A549 treated with AZD2906 at 1 μM for 4 hours (cell line): ENCODE measurements around the gene PIR. TPM values are rescaled to one million over a fixed set of nuclear protein-coding genes. Genes with fewer than 3 reads are reported as not detected.

ENCODE experiments used
- total RNA-seq: library from RNA; stranded (reverse); fragments of 200-300 nt; extraction: Qiagen RNA extraction; gene quantifications from 5 replicates; pipeline ENCODE4 v1.2.3, GENCODE V29; 2022

The PIR gene
- 46.0 to 53.7 TPM (median 50.8 TPM) in 5 replicates for total RNA-seq

DNA sequence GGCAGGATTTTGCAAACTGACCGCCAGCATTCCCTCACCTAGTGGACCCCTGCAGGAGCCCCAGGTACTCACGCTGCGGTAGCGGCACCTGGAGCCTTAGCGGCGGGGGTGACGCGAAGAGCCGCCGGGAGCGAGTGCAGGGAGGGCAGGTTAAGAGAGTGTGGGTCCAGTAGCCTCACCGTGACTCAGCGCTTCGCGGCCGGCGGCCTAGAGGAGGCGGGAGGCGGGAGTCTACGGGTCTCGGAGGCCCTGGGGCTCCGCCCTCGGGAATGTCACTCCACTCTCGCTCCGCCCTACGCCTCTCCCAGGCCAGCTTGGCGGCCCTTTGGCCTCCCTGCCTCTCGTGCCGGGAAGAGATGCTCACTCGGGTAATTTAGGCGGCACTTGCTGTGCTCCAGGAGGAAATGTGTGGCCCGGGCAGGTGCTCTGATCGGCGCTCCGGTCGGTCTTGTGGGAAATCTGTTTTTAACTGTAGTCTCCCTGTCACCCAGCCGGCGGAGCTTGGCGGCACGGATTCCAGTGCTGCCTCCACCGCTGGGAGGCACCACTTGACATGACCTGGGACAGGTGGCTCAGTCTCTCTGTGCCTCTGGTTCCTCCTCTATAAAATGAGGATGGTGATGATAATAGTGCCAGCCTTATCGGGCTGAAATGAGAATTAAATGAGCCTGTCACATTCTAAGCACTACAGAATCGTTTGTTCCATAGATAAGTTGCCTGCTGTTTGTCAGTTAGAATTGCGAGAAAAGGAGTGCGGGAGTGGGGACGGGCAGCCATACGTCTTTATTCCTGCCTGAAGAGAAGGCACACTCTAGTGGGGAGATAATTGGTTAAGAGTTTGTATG is at the start of gene PIR:
PIR (minus strand) TSS at position 216 of the 845 bp plus-strand sequence. CDS start 2,076 bp downstream, outside the sequence.

DNA sequence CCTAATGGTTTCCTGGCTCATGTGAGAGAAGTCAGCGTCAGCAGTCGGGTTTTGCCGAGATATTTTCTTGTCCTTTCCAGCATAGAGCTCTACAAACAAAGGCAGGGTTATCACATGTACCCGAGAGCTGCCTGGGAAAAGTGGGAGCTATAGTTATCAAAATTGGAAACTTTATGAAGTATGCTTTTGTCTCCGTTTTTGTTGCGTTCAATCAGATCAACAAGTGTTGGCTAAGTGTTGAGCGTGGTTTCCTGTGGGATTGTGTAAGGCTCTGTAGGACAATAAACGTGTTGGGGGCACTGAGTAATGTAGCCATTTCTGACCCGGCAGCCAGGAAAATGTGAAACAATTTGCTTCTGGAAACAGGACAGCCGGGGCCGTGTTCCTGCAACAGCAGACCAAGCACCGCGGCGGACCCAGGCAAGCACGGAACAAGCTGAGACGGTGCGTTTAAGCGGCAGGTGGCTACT is 7.4 kb upstream of the PIR start, which contains the start of gene BMX:
BMX (plus strand) TSS at position 311 of the 470 bp plus-strand sequence. CDS start 7,547 bp downstream, outside the sequence.

DNA sequence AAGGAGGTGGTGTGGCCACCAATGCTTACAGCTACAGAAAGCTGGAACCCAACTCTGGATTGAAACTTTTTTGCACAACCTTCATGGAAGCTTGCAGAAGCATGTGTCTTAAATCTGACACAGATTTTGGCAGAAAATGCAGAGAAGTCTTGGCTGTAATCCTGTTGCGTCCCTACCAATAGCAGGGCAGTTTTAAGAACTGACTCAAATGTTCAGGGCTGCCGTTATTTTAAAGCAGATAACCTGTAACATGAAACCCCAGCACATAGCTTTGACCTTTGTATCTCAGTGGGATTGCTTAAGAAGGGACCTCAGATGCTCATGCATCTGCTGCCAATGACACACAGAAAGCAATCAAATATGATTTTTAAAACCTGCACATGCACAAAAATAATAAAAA is 108.8 kb downstream of the PIR start, which contains the start of gene VEGFD:
VEGFD (minus strand) TSS at position 110 of the 400 bp plus-strand sequence. CDS start 467 bp downstream, outside the sequence.

DNA sequence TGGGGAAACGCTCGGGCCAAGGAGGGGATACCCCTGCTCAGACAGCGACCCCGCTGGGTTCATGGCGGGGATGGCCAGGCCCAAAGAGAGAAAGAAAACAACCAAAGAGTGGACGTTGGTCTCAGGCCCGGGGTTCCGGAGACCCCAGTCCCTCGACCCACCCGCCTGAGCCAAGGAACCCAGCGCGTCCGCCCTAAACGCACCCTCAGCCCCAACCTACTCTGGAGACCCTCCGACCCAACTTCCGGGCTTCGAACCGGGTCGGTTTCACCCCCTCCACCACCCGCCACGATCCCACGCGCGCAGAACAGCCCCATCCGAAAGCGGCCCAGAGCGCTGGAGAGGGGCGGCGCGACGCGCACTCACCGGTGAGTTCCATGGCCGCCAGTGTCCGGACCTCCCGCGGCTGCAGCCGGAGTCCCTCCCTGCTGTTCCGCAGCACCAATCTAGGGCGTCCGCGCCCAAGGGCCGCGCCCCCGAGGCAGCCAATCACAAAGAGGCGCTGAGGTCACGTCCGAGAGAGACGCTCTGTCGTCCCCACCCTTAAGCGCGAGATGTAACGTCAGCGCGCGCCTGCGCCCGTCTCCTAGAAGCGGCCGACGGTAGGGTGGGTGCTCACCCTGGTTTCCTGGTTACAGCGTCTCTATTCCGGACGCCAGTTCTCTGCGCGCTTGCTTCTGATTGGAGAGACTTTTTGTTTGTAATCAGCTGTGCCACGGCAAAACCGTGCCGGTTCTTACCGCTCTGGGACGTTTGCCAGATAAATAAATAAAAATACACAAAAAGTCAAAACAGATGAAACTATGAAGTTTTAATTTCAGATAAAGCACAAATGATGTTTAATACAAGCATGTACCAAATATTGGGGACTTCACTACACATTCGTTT is 157.8 kb downstream of the PIR start, which contains the start of gene PIGA:
PIGA (minus strand) TSS at position 389 of the 888 bp plus-strand sequence. CDS start 3,593 bp downstream, outside the sequence.

Other genes with a start within 250 kb of the PIR start
- 20.2 to 26.5 TPM (median 21.5 TPM) in 5 replicates for gene ASB9, start 223.2 kb downstream of the PIR start, total RNA-seq
- not detected in 5 replicates for gene ASB11, start 177.7 kb downstream of the PIR start, total RNA-seq
- gene PIGA, start 157.8 kb downstream of the PIR start, total RNA-seq: 8.0 to 12.0 TPM (median 8.7 TPM) in 5 replicates
- 0.09 to 0.77 TPM (median 0.24 TPM) in 5 replicates for gene VEGFD, start 108.9 kb downstream of the PIR start, total RNA-seq
- gene BMX, start 7.5 kb upstream of the PIR start, total RNA-seq: not detected in 5 replicates
- not detected in 5 replicates for gene ACE2, start 107.6 kb upstream of the PIR start, total RNA-seq
- 0.65 to 0.96 TPM (median 0.80 TPM) in 5 replicates for gene CLTRN, start 171.5 kb upstream of the PIR start, total RNA-seq
- 1.9 to 3.4 TPM (median 2.6 TPM) in 5 replicates for gene CA5B, start 244.9 kb upstream of the PIR start, total RNA-seq